HepG2 (cell line): ENCODE data around the gene ZSCAN21. TPM values are rescaled to one million over a fixed set of nuclear protein-coding genes. Genes with fewer than 3 reads are reported as not detected.

Experiments used
- ELF3 ChIP-seq: IDR thresholded peaks from 2 replicates; pipeline ENCODE4 v1.6.1; 2016; ENCODE audit warnings: missing genetic modification reagents, missing compliant biosample characterization
- GABPB1 ChIP-seq: IDR thresholded peaks from 2 replicates; pipeline ENCODE4 v1.6.1; 2016; ENCODE audit warnings: mild to moderate bottlenecking, missing genetic modification reagents, moderate library complexity, missing compliant biosample characterization
- HNF4G ChIP-seq, 2 experiments: sonication (generic) in 1 of 2; formaldehyde crosslinking in 1 of 2; IDR thresholded peaks; 2 replicates each; pipeline versions ENCODE4 v1.4.0 to v1.6.1; 2011 to 2020; ENCODE audit warnings: borderline replicate concordance in 2 of 2, low read depth in 2 of 2, mild to moderate bottlenecking in 2 of 2, low read length in 1 of 2, missing genetic modification reagents in 1 of 2, moderate library complexity in 1 of 2
- KLF6 ChIP-seq: IDR thresholded peaks from 2 replicates; pipeline ENCODE4 v1.8.0; 2016; ENCODE audit warnings: missing biosample characterization, missing genetic modification reagents
- NFE2 ChIP-seq: sonication (generic); formaldehyde crosslinking; IDR thresholded peaks from 2 replicates; pipeline ENCODE4 v1.4.0; 2020; ENCODE audit warnings: missing genetic modification reagents
- NR1H2 ChIP-seq: sonication (generic); formaldehyde crosslinking; IDR thresholded peaks from 2 replicates; pipeline ENCODE4 v1.8.1; 2022; ENCODE audit warnings: low read depth, missing genetic modification reagents, borderline replicate concordance
- NR2F6 ChIP-seq, 2 experiments: IDR thresholded peaks; 2 replicates each; pipeline ENCODE4 v1.6.1; 2016; ENCODE audit warnings: antibody characterized with exemption in 1 of 2, mild to moderate bottlenecking in 1 of 2
- RFX1 ChIP-seq: fragments of 450-650 bp; IDR thresholded peaks from 2 replicates; pipeline ENCODE4 v1.6.1; 2017
- ZBTB38 ChIP-seq: sonication (generic); formaldehyde crosslinking; IDR thresholded peaks from 2 replicates; pipeline ENCODE4 v1.5.1; 2020; ENCODE audit warnings: mild to moderate bottlenecking, missing genetic modification reagents
- ZBTB8A ChIP-seq: sonication (generic); formaldehyde crosslinking; IDR thresholded peaks from 2 replicates; pipeline ENCODE4 v1.4.0; 2020; ENCODE audit warnings: mild to moderate bottlenecking, low read depth, missing genetic modification reagents, borderline replicate concordance
- ZNF292 ChIP-seq: sonication (generic); formaldehyde crosslinking; IDR thresholded peaks from 2 replicates; pipeline ENCODE4 v1.8.1; 2022; ENCODE audit warnings: mild to moderate bottlenecking, low read depth, missing genetic modification reagents, borderline replicate concordance
- polyA plus RNA-seq, 8 experiments: library from polyadenylated mRNA; depleted of rRNA in 3 of 8; stranded (reverse) in 7 of 8; unstranded in 1 of 8; fragments of >200 nt; fragmentation: Illumina TruSeq in 4 of 8; extraction: Trizol in 4 of 8; gene quantifications; 2 replicates each; pipeline versions ENCODE4 v1.2.1 to v1.2.3, GENCODE V29; 2011 to 2016; ENCODE audit warnings: low read depth in 4 of 8, missing spikeins in 1 of 8, mixed read lengths in 1 of 8; ENCODE audit not compliant: insufficient read depth in 1 of 8
- total RNA-seq, 5 experiments: library from RNA; depleted of rRNA; stranded (reverse); fragments of >200 nt; fragmentation: Illumina TruSeq; extraction: Trizol; gene quantifications; 2 replicates each; pipeline ENCODE4 v1.2.3, GENCODE V29; 2016; ENCODE audit warnings: low read depth in 1 of 5
- TF ChIP-seq, protein P1 (sequence below): sonication (generic); formaldehyde crosslinking; IDR thresholded peaks from 2 replicates; pipeline ENCODE4 v1.5.0; 2020; ENCODE audit warnings: missing genetic modification reagents
- TF ChIP-seq, protein P2 (sequence below): sonication (generic); formaldehyde crosslinking; IDR thresholded peaks from 2 replicates; pipeline ENCODE4 v1.4.0; 2020; ENCODE audit warnings: low read depth, mild to moderate bottlenecking, missing genetic modification reagents
- TF ChIP-seq, protein P3 (sequence below): sonication (generic); formaldehyde crosslinking; IDR thresholded peaks from 2 replicates; pipeline ENCODE4 v1.4.0; 2020; ENCODE audit warnings: missing genetic modification reagents
- TF ChIP-seq, protein P4 (sequence below): sonication (generic); formaldehyde crosslinking; IDR thresholded peaks from 2 replicates; pipeline ENCODE4 v1.4.0; 2020; ENCODE audit warnings: missing genetic modification reagents
- TF ChIP-seq, protein P5 (sequence below): sonication (generic); formaldehyde crosslinking; IDR thresholded peaks from 2 replicates; pipeline ENCODE4 v1.5.0; 2020; ENCODE audit warnings: mild to moderate bottlenecking, missing genetic modification reagents, borderline replicate concordance
- TF ChIP-seq, protein P6 (sequence below): sonication (generic); formaldehyde crosslinking; IDR thresholded peaks from 2 replicates; pipeline ENCODE4 v1.4.0; 2020; ENCODE audit warnings: mild to moderate bottlenecking, missing genetic modification reagents
- TF ChIP-seq, protein P7 (sequence below), 2 experiments: sonication (generic) in 1 of 2; formaldehyde crosslinking in 1 of 2; IDR thresholded peaks; 2 replicates each; pipeline versions ENCODE4 v1.5.1 to v1.6.1; 2011 to 2020; ENCODE audit warnings: borderline replicate concordance in 1 of 2, low read depth in 1 of 2, low read length in 1 of 2, mild to moderate bottlenecking in 1 of 2, missing genetic modification reagents in 1 of 2, moderate library complexity in 1 of 2

Gene ZSCAN21
- total and polyA plus RNA-seq, 2 of the 13 experiments (the other 11 are each of a cell fraction or from before 2014, with no cell fraction given), result 7.0 to 10.0 TPM

DNA sequence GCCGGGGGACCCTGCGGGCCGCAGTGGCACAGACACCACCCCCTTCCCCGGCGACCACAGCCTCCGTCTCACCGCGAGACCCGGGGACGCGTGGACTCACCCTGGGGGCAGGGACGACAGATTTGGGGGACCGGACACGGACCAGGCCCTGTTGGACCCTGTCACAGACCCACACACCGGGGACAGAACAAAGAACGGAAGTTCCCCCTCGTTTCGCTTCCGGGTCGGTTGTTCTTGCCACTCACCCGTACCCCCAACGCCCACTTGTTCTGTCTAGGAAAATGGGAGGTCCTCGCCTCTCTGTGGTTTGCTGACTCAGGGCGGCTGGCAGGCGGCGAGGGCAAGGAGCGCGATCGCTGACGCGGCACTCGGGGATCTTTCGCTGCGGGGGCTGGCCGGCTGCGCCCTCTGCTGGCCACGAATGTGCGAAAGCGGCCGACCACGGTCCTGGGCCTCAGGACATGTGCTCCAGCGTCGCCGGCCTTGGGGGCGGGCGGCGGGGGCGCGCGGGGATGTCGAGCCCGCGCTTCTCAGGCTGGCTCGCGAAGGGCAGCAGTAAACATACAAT is 32.0 kb downstream of the ZSCAN21 start, which contains the start of gene ZNF3 (continued):
- peak; percentile 87 for TF ChIP-seq NFE2 (CRISPR knock-in tag)
- TF ChIP-seq, protein P1, sequence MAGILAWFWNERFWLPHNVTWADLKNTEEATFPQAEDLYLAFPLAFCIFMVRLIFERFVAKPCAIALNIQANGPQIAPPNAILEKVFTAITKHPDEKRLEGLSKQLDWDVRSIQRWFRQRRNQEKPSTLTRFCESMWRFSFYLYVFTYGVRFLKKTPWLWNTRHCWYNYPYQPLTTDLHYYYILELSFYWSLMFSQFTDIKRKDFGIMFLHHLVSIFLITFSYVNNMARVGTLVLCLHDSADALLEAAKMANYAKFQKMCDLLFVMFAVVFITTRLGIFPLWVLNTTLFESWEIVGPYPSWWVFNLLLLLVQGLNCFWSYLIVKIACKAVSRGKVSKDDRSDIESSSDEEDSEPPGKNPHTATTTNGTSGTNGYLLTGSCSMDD, result no peak; the same call in 1 of the 2 replicates
- peak; percentile 87; the same call in 1 of the 2 replicates for TF ChIP-seq ZBTB8A (CRISPR knock-in tag)
- peak; percentile 99 for TF ChIP-seq GABPB1
- no peak for TF ChIP-seq RFX1
- TF ChIP-seq, protein P2, sequence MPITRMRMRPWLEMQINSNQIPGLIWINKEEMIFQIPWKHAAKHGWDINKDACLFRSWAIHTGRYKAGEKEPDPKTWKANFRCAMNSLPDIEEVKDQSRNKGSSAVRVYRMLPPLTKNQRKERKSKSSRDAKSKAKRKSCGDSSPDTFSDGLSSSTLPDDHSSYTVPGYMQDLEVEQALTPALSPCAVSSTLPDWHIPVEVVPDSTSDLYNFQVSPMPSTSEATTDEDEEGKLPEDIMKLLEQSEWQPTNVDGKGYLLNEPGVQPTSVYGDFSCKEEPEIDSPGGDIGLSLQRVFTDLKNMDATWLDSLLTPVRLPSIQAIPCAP (CRISPR knock-in tag), result no peak
- TF ChIP-seq, protein P3, sequence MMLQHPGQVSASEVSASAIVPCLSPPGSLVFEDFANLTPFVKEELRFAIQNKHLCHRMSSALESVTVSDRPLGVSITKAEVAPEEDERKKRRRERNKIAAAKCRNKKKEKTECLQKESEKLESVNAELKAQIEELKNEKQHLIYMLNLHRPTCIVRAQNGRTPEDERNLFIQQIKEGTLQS (CRISPR knock-in tag), result peak; percentile 53
- TF ChIP-seq NR2F6 (IDR thresholded peaks at IDR 0.05), result no peak
- peak; percentile 85 for TF ChIP-seq NR2F6 (CRISPR knock-in tag; IDR thresholded peaks at IDR 0.05)
- no peak for TF ChIP-seq ZNF292
- TF ChIP-seq, protein P4, sequence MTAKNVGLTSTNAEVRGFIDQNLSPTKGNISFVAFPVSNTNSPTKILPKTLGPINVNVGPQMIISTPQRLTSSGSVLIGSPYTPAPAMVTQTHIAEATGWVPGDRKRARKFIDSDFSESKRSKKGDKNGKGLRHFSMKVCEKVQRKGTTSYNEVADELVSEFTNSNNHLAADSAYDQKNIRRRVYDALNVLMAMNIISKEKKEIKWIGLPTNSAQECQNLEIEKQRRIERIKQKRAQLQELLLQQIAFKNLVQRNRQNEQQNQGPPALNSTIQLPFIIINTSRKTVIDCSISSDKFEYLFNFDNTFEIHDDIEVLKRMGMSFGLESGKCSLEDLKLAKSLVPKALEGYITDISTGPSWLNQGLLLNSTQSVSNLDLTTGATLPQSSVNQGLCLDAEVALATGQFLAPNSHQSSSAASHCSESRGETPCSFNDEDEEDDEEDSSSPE, result peak; percentile 91
- peak; percentile 77 for TF ChIP-seq KLF6 (CRISPR knock-in tag)
- TF ChIP-seq, protein P5, sequence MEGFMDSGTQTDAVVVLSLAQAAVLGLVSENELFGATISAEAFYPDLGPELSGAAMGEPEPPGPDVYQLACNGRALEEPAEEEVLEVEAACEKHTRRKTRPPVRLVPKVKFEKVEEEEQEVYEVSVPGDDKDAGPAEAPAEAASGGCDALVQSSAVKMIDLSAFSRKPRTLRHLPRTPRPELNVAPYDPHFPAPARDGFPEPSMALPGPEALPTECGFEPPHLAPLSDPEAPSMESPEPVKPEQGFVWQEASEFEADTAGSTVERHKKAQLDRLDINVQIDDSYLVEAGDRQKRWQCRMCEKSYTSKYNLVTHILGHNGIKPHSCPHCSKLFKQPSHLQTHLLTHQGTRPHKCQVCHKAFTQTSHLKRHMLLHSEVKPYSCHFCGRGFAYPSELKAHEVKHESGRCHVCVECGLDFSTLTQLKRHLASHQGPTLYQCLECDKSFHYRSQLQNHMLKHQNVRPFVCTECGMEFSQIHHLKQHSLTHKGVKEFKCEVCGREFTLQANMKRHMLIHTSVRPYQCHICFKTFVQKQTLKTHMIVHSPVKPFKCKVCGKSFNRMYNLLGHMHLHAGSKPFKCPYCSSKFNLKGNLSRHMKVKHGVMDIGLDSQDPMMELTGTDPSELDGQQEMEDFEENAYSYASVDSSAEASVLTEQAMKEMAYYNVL (CRISPR knock-in tag), result peak; percentile 81
- peak; percentile 38 for TF ChIP-seq ELF3 (CRISPR knock-in tag)
- no peak for TF ChIP-seq NR1H2 (CRISPR knock-in tag)
- peak; percentile 94 for TF ChIP-seq ZBTB38 (CRISPR knock-in tag)
- TF ChIP-seq, protein P6, sequence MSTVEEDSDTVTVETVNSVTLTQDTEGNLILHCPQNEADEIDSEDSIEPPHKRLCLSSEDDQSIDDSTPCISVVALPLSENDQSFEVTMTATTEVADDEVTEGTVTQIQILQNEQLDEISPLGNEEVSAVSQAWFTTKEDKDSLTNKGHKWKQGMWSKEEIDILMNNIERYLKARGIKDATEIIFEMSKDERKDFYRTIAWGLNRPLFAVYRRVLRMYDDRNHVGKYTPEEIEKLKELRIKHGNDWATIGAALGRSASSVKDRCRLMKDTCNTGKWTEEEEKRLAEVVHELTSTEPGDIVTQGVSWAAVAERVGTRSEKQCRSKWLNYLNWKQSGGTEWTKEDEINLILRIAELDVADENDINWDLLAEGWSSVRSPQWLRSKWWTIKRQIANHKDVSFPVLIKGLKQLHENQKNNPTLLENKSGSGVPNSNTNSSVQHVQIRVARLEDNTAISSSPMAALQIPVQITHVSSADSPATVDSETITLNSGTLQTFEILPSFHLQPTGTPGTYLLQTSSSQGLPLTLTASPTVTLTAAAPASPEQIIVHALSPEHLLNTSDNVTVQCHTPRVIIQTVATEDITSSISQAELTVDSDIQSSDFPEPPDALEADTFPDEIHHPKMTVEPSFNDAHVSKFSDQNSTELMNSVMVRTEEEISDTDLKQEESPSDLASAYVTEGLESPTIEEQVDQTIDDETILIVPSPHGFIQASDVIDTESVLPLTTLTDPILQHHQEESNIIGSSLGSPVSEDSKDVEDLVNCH (CRISPR knock-in tag), result no peak
- TF ChIP-seq HNF4G (IDR thresholded peaks at IDR 0.05; ENCODE audit: borderline replicate concordance, low read depth, low read length), result peak; percentile 58; the same call in 1 of the 2 replicates
- TF ChIP-seq HNF4G (CRISPR knock-in tag; IDR thresholded peaks at IDR 0.05; ENCODE audit: borderline replicate concordance, low read depth), result 0 out of 2 replicates have a peak, but pooled peaks have one; percentile 41
- TF ChIP-seq, protein P7, sequence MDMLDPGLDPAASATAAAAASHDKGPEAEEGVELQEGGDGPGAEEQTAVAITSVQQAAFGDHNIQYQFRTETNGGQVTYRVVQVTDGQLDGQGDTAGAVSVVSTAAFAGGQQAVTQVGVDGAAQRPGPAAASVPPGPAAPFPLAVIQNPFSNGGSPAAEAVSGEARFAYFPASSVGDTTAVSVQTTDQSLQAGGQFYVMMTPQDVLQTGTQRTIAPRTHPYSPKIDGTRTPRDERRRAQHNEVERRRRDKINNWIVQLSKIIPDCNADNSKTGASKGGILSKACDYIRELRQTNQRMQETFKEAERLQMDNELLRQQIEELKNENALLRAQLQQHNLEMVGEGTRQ (IDR thresholded peaks at IDR 0.05; ENCODE audit: low read depth, low read length), result no peak
- TF ChIP-seq, protein P7 (CRISPR knock-in tag; IDR thresholded peaks at IDR 0.05; ENCODE audit: borderline replicate concordance), result peak; percentile 41; the same call in 1 of the 2 replicates
